GM12892 (cell line): ENCODE data around the gene MTHFR.

Experiments used
- POLR2A ChIP-seq: IDR thresholded peaks from 2 replicates; pipeline ENCODE4 v1.6.1; 2011; ENCODE audit warnings: low read depth, low read length, control low read depth
- POLR2AphosphoS5 ChIP-seq: IDR thresholded peaks from 2 replicates; pipeline ENCODE4 v1.6.1; 2011; ENCODE audit warnings: low read depth, low read length, control low read depth

GRCh38 chr1:11761988-11762406, 43.8 kb downstream of the MTHFR start, which contains the start of gene C1orf167:
- TF ChIP-seq POLR2A, result no peak
- no peak for TF ChIP-seq POLR2AphosphoS5
